GM11168 (cell line): ENCODE data around the gene ZSCAN32.

ENCODE experiments used
- in situ Hi-C: fragments of 300-500 bp; cut with MboI; formaldehyde crosslinking; loops from one replicate; pipeline ENCODE4 v1.12.0; 2022; ENCODE audit warnings: low sequenced_read_pairs; ENCODE audit not compliant: unreplicated experiment

Gene ZSCAN32

DNA sequence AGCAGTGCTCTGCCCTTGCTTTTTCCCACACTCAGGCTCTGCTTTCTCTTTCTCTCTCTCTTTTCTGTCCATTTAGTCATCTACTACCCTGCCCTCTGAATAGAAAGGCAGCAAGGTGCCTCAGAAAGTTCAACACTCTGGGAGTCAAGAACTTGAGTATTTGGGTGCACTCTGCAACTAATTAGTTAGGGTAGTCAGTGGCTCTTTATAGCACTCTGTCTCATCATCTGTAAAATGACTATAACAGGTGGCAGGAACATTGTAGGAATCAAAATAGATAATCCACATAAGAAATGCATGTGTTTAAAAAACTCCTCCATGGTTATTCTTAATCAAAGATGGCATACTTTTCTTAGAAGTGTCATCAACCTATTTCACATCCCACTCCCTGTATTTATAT lies 37.9 kb downstream of the ZSCAN32 start:
- in situ Hi-C loops, result no loop called here

DNA sequence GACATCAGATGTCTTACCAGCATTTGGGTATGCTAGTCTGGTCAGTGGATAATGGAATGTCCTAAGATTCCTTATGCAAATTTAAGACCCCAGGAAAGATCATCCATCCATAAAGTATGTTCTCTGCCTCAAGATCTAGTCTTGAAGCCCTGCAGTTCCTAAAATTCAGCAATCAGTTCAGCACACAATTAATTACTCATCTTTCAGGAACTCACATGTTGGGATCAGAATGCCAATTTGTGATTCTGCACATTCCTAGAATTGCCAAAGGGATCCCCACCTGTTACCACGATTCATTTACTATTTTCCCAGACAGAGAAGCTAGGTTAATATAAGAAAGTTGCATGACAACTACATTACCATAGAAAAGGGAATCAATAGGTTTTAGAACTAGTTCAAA lies 41.9 kb downstream of the ZSCAN32 start:
- in situ Hi-C loops, result no loop called here

DNA sequence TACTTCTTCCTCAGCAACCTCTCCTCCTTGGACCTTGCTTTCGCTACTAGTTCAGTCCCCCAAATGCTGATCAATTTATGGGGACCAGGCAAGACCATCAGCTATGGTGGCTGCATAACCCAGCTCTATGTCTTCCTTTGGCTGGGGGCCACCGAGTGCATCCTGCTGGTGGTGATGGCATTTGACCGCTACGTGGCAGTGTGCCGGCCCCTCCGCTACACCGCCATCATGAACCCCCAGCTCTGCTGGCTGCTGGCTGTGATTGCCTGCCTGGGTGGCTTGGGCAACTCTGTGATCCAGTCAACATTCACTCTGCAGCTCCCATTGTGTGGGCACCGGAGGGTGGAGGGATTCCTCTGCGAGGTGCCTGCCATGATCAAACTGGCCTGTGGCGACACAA lies 44.7 kb downstream of the ZSCAN32 start:
- in situ Hi-C loops, result no loop called here

DNA sequence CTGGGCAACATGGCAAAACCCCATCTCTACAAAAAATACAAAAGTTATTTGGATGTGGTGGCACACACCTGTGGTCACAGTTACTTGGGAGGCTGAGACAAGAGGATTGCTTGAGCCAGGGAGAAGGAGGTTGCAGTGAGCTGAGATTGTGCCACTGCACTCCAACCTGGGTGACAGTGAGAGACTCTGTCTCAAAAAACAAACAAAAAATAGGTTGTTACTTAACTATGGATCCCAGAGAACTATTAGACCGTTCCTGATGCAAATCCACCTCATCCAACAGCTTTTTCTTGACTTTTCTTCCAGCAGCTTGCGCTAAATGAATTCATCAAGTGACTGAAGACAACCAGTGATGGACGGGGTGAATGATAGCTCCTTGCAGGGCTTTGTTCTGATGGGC lies 45.2 kb downstream of the ZSCAN32 start, which contains the start of gene OR2C1:
Gene OR2C1, plus strand, starts transcription at position 301 of the 400 bp plus-strand sequence. Its CDS starts 52 bp downstream, at position 353.
- in situ Hi-C loops, result no loop called here

DNA sequence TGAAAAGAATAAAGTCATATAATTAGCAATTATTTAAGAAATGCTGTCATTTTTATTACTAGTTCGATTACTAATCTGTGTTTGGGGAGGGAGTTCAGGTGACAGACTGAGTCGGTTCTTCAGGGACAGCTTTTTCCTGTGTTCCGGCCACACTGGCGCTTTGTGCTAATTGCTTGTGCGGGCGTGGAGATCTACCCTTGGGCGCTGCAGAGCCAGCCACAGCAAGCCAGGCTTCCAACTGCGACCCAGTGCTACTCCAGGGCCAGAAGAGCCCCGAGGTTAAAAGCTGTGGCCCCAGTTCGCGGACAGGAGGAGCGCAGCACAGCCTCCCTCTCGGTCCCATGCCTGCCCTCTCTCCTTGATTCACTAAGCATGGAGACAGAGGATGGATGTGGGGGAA lies 51.6 kb downstream of the ZSCAN32 start:
- in situ Hi-C loops, result no loop called here

DNA sequence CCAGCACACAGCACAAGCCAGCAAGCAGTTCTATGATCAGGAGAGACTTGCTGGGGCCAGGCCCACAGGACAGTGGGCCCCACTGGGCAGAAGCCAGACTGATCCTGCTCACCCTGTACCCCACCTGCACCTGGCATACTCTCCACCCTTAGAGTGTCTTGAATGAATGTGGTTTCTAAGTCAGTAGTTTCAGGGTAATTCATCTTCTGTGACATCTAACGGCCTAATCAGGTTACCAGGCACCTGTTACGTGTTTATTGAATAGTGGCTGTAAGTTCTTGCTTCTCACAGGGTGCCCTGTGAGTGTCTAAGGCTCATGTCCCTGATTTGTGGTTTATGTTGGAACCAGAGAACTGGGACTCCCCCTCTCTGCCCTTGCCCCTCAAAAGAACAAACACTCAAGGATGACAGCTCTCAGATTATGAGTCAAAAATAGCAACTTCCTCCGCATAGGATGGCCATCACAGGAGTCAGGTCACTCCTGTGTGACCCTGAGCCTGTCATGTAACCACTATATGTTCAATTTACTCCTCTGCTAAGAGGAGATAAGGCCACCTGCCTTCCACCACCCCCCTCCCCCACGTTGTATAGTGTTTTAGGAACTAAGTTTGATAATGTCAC lies 52.1 kb downstream of the ZSCAN32 start:
- in situ Hi-C loops, result no loop called here

DNA sequence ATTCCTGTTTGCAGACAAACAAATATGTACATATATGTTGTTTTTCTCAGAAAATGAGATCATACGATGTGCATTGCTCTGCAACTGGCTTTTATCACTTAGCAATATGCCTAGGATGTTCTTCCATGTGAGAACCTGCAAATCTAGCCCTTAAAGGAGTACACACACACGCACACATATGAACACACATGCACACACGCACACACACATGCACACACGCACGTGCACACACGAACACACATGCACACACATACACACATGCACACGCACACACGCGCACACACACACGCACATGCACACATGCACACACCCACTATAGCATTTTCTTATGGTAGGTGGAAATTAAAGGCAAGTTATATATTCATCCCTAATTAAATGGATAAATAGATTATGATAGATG lies 53.2 kb downstream of the ZSCAN32 start:
- in situ Hi-C loops, result no loop called here

DNA sequence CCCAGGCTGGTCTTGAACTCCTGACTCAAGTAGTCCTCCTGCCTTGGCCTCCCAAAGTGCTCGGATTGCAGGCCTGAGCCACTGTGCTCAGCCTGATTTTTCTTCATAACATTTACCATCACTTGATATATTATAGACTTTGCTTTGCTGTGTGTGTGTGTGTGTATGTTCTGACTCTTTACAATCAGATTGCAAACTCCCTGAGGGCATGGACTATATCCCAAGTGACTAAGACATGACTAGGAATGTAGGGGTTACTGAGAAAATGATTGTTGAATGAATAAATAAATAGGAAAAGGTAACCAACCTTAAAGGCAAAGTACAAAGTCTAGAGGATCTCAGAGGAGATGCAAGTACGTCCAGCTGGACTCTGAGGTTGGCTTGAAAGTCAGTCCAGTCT lies 54.8 kb downstream of the ZSCAN32 start:
- in situ Hi-C loops, result no loop called here
